HepG2 (cell line): ENCODE results near the gene SCO1. TPM values are rescaled to one million over a fixed set of nuclear protein-coding genes. Genes with fewer than 3 reads are reported as not detected.

Experiments used
- ELF3 ChIP-seq: IDR thresholded peaks from 2 replicates; pipeline ENCODE4 v1.6.1; 2016; ENCODE audit warnings: missing genetic modification reagents, missing compliant biosample characterization
- GTF2F1 ChIP-seq: fragments of 150-350 bp; IDR thresholded peaks from 2 replicates; pipeline ENCODE4 v1.6.1; 2014; ENCODE audit warnings: low read length
- HDAC2 ChIP-seq: sonication (generic); formaldehyde crosslinking; IDR thresholded peaks from 2 replicates; pipeline ENCODE4 v1.4.0; 2020; ENCODE audit warnings: missing genetic modification reagents
- HHEX ChIP-seq: IDR thresholded peaks from 2 replicates; pipeline ENCODE4 v1.6.1; 2016; ENCODE audit warnings: control low read depth
- MIER3 ChIP-seq: IDR thresholded peaks from 2 replicates; pipeline ENCODE4 v1.6.1; 2016; ENCODE audit warnings: missing compliant biosample characterization, borderline replicate concordance
- POLR2G ChIP-seq: fragments of 200-400 bp; formaldehyde crosslinking; IDR thresholded peaks from 2 replicates; pipeline ENCODE4 v1.6.1; 2018; ENCODE audit warnings: mild to moderate bottlenecking, low read depth, low read length, moderate library complexity
- SALL1 ChIP-seq: sonication (generic); formaldehyde crosslinking; IDR thresholded peaks from 2 replicates; pipeline ENCODE4 v1.8.0; 2022; ENCODE audit warnings: mild to moderate bottlenecking, missing genetic modification reagents
- SPEN ChIP-seq: sonication (generic); formaldehyde crosslinking; IDR thresholded peaks from 2 replicates; pipeline ENCODE4 v1.5.1; 2020; ENCODE audit warnings: low read depth, mild to moderate bottlenecking, missing genetic modification reagents
- SRY ChIP-seq: sonication (generic); formaldehyde crosslinking; IDR thresholded peaks from 2 replicates; pipeline ENCODE4 v1.8.0; 2022; ENCODE audit warnings: mild to moderate bottlenecking, missing genetic modification reagents
- SYNCRIP ChIP-seq: fragments of 200-400 bp; formaldehyde crosslinking; IDR thresholded peaks from 2 replicates; pipeline ENCODE4 v1.6.1; 2018; ENCODE audit warnings: mild to moderate bottlenecking, low read depth, low read length; ENCODE audit not compliant: insufficient read depth
- TBL1XR1 ChIP-seq: fragments of 150-350 bp; IDR thresholded peaks from 2 replicates; pipeline ENCODE4 v1.6.1; 2014; ENCODE audit warnings: borderline replicate concordance, low read length; ENCODE audit not compliant: partially characterized antibody
- TCF12 ChIP-seq, 2 experiments: fragments of 450-650 bp in 1 of 2; sonication (generic) in 1 of 2; formaldehyde crosslinking in 1 of 2; IDR thresholded peaks; 2 replicates each; pipeline versions ENCODE4 v1.6.1 to v1.8.0; 2017 to 2022; ENCODE audit warnings: antibody characterized with exemption in 1 of 2, mild to moderate bottlenecking in 1 of 2, missing genetic modification reagents in 1 of 2, moderate library complexity in 1 of 2
- TEAD3 ChIP-seq: optimal IDR thresholded peaks from 2 replicates; pipeline ENCODE3; 2016; ENCODE audit warnings: borderline replicate concordance
- ZKSCAN1 ChIP-seq: fragments of 150-350 bp; IDR thresholded peaks from 2 replicates; pipeline ENCODE4 v1.6.1; 2014; ENCODE audit warnings: low read length
- ZNF20 ChIP-seq: sonication (generic); formaldehyde crosslinking; IDR thresholded peaks from 2 replicates; pipeline ENCODE4 v1.4.0; 2020; ENCODE audit warnings: mild to moderate bottlenecking, moderate library complexity, missing genetic modification reagents
- ZNF501 ChIP-seq: sonication (generic); formaldehyde crosslinking; IDR thresholded peaks from 2 replicates; pipeline ENCODE4 v1.5.1; 2020; ENCODE audit warnings: mild to moderate bottlenecking, moderate library complexity, missing genetic modification reagents
- polyA plus RNA-seq, 8 experiments: library from polyadenylated mRNA; depleted of rRNA in 3 of 8; stranded (reverse) in 7 of 8; unstranded in 1 of 8; fragments of >200 nt; fragmentation: Illumina TruSeq in 4 of 8; extraction: Trizol in 4 of 8; gene quantifications; 2 replicates each; pipeline versions ENCODE4 v1.2.1 to v1.2.3, GENCODE V29; 2011 to 2016; ENCODE audit warnings: low read depth in 4 of 8, missing spikeins in 1 of 8, mixed read lengths in 1 of 8; ENCODE audit not compliant: insufficient read depth in 1 of 8
- total RNA-seq, 5 experiments: library from RNA; depleted of rRNA; stranded (reverse); fragments of >200 nt; fragmentation: Illumina TruSeq; extraction: Trizol; gene quantifications; 2 replicates each; pipeline ENCODE4 v1.2.3, GENCODE V29; 2016; ENCODE audit warnings: low read depth in 1 of 5
- TF ChIP-seq, protein P1 (sequence below): sonication (generic); formaldehyde crosslinking; IDR thresholded peaks from 2 replicates; pipeline ENCODE4 v1.5.1; 2020; ENCODE audit warnings: missing genetic modification reagents, mild to moderate bottlenecking, borderline replicate concordance
- TF ChIP-seq, protein P2 (sequence below): sonication (generic); formaldehyde crosslinking; IDR thresholded peaks from 2 replicates; pipeline ENCODE4 v1.4.0; 2020; ENCODE audit warnings: missing genetic modification reagents
- TF ChIP-seq, protein P3 (sequence below), 2 experiments: sonication (generic) in 1 of 2; formaldehyde crosslinking in 1 of 2; IDR thresholded peaks; 2 replicates each; pipeline versions ENCODE4 v1.5.1 to v1.6.1; 2011 to 2020; ENCODE audit warnings: borderline replicate concordance in 1 of 2, low read depth in 1 of 2, low read length in 1 of 2, mild to moderate bottlenecking in 1 of 2, missing genetic modification reagents in 1 of 2, moderate library complexity in 1 of 2

Gene SCO1
- total and polyA plus RNA-seq, 2 of the 13 experiments (the other 11 are each of a cell fraction or from before 2014, with no cell fraction given): 11.4 to 50.3 TPM

DNA sequence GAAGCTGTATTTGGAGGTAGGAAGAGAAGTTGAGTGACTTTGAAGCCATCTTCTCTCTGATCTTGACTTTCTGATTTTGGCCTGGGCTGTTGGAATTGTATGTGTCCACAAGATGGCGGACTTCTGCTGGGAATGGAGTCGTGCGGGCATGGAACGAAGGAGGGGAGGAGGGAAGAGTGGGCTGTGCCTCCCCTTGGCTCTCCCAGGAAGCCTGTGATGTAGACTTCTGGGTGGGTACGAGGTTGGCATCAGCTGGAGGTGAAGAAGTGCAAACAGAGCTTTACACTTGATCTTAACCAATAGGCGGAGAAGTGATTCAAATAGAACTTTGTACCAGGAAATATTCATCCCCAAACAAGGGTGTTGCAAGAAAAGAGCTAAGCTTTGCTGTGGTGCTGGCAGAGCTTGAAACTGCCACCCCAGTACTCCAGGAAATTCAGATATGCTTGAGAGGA, 39.9 kb upstream of the SCO1 start (continued):
- TF ChIP-seq SYNCRIP: no peak
- no peak for TF ChIP-seq TCF12 (IDR thresholded peaks at IDR 0.05)
- TF ChIP-seq TCF12 (CRISPR knock-in tag; IDR thresholded peaks at IDR 0.05): no peak
- TF ChIP-seq, protein P1, sequence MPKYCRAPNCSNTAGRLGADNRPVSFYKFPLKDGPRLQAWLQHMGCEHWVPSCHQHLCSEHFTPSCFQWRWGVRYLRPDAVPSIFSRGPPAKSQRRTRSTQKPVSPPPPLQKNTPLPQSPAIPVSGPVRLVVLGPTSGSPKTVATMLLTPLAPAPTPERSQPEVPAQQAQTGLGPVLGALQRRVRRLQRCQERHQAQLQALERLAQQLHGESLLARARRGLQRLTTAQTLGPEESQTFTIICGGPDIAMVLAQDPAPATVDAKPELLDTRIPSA (CRISPR knock-in tag): no peak
- no peak for TF ChIP-seq POLR2G
- TF ChIP-seq ZKSCAN1: 0 out of 2 replicates have a peak, but pooled peaks have one; percentile 24
- no peak for TF ChIP-seq SPEN
- TF ChIP-seq GTF2F1: no peak
- TF ChIP-seq HDAC2 (CRISPR knock-in tag): peak; percentile 13; the same call in 1 of the 2 replicates
- TF ChIP-seq, protein P2, sequence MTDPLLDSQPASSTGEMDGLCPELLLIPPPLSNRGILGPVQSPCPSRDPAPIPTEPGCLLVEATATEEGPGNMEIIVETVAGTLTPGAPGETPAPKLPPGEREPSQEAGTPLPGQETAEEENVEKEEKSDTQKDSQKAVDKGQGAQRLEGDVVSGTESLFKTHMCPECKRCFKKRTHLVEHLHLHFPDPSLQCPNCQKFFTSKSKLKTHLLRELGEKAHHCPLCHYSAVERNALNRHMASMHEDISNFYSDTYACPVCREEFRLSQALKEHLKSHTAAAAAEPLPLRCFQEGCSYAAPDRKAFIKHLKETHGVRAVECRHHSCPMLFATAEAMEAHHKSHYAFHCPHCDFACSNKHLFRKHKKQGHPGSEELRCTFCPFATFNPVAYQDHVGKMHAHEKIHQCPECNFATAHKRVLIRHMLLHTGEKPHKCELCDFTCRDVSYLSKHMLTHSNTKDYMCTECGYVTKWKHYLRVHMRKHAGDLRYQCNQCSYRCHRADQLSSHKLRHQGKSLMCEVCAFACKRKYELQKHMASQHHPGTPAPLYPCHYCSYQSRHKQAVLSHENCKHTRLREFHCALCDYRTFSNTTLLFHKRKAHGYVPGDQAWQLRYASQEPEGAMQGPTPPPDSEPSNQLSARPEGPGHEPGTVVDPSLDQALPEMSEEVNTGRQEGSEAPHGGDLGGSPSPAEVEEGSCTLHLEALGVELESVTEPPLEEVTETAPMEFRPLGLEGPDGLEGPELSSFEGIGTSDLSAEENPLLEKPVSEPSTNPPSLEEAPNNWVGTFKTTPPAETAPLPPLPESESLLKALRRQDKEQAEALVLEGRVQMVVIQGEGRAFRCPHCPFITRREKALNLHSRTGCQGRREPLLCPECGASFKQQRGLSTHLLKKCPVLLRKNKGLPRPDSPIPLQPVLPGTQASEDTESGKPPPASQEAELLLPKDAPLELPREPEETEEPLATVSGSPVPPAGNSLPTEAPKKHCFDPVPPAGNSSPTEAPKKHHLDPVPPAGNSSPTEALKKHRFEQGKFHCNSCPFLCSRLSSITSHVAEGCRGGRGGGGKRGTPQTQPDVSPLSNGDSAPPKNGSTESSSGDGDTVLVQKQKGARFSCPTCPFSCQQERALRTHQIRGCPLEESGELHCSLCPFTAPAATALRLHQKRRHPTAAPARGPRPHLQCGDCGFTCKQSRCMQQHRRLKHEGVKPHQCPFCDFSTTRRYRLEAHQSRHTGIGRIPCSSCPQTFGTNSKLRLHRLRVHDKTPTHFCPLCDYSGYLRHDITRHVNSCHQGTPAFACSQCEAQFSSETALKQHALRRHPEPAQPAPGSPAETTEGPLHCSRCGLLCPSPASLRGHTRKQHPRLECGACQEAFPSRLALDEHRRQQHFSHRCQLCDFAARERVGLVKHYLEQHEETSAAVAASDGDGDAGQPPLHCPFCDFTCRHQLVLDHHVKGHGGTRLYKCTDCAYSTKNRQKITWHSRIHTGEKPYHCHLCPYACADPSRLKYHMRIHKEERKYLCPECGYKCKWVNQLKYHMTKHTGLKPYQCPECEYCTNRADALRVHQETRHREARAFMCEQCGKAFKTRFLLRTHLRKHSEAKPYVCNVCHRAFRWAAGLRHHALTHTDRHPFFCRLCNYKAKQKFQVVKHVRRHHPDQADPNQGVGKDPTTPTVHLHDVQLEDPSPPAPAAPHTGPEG (CRISPR knock-in tag): no peak
- no peak for TF ChIP-seq SRY (CRISPR knock-in tag)
- TF ChIP-seq ELF3: peak; percentile 85
- TF ChIP-seq TBL1XR1: peak; percentile 56
- TF ChIP-seq, protein P3, sequence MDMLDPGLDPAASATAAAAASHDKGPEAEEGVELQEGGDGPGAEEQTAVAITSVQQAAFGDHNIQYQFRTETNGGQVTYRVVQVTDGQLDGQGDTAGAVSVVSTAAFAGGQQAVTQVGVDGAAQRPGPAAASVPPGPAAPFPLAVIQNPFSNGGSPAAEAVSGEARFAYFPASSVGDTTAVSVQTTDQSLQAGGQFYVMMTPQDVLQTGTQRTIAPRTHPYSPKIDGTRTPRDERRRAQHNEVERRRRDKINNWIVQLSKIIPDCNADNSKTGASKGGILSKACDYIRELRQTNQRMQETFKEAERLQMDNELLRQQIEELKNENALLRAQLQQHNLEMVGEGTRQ (IDR thresholded peaks at IDR 0.05; ENCODE audit: low read depth, low read length): no peak
- TF ChIP-seq, protein P3 (CRISPR knock-in tag; IDR thresholded peaks at IDR 0.05; ENCODE audit: borderline replicate concordance): no peak
- TF ChIP-seq ZNF20 (CRISPR knock-in tag): no peak
- 0 out of 2 replicates have a peak, but pooled peaks have one; percentile 24 for TF ChIP-seq MIER3 (CRISPR knock-in tag)
- peak; percentile 31 for TF ChIP-seq TEAD3
- no peak for TF ChIP-seq ZNF501 (CRISPR knock-in tag)
- peak; percentile 38; the same call in 1 of the 2 replicates for TF ChIP-seq SALL1 (CRISPR knock-in tag)
- 0 out of 2 replicates have a peak, but pooled peaks have one; percentile 9 for TF ChIP-seq HHEX
